Hepatocyte (in vitro differentiated cells): ENCODE measurements around the gene PCLO.

Source experiments
- CTCF ChIP-seq: fragments of 200-600 bp; sonication (generic); IDR thresholded peaks from 2 replicates; pipeline ENCODE4 v1.5.1; 2016; ENCODE audit warnings: antibody characterized with exemption, mild to moderate bottlenecking; ENCODE audit not compliant: poor library complexity
- EZH2 ChIP-seq: fragments of 200-600 bp; sonication (generic); IDR thresholded peaks from 2 replicates; pipeline ENCODE4 v1.6.1; 2016; ENCODE audit warnings: antibody characterized with exemption, mild to moderate bottlenecking, borderline replicate concordance
- EZH2phosphoT487 ChIP-seq: fragments of 200-600 bp; sonication (generic); IDR thresholded peaks from one replicate; pipeline ENCODE4 v1.6.1; 2018; ENCODE audit warnings: antibody characterized with exemption, mild to moderate bottlenecking, low read depth, moderate library complexity; ENCODE audit not compliant: unreplicated experiment, severe bottlenecking

- TF ChIP-seq CTCF (no peak), EZH2phosphoT487 (no peak), EZH2 (no peak)
These were observed 265.2 kb downstream of the PCLO start for GRCh38 chr7:82897500-82897899.
